ENCODE measurements around the gene SLC35E2B. TPM values are rescaled to one million over a fixed set of nuclear protein-coding genes. Genes with fewer than 3 reads are reported as not detected.

Gene SLC35E2B
- total and polyA plus RNA-seq, 2 of the 13 experiments (the other 11 are each of a cell fraction or from before 2014, with no cell fraction given) = 14.1 to 19.7 TPM

GRCh38 chr1:1671365-1672119, 21.1 kb downstream of the SLC35E2B start:
- no peaks in the 10 kb centered on the region for H3K9me3 ChIP-seq (ENCODE audit: low read length)
- ATAC-seq (no peak; the same call in 2 of the 3 replicates), DNase-seq (ENCODE audit: low spot score) (no peak), FAIRE-seq (no peak)
- ChIA-PET CTCF (ENCODE audit: low intra/inter-chr PET ratio, low total read pairs) (no interaction called here), POLR2A (no interaction called here)
- H3K4me3 ChIP-seq (replicated peaks in 1 of 3; ENCODE audit: insufficient read depth in 1 of 3, low read depth in 2 of 3, low read length in 3 of 3) = no peak overlapping the region
- H2AFZ ChIP-seq (ENCODE audit: low read length) = no peak overlapping the region
- in situ Hi-C loops (cut with HindIII; ENCODE audit: extremely low pct_ligation_motif_present, low pct_unique_long_range_greater_than_20kb) (no loop called here), intact Hi-C loops (cut with micrococcal nuclease; ENCODE audit: unreplicated experiment) (no loop called here)
- H3K4me2 ChIP-seq (ENCODE audit: low read depth, low read length) = no peak overlapping the region
- no peaks in the 10 kb centered on the region for H3K79me2 ChIP-seq (ENCODE audit: insufficient read depth, low read length)
- no peak overlapping the region for H3K27ac ChIP-seq (ENCODE audit: extremely low read length, insufficient read depth, low read length)
- no peaks in the 10 kb centered on the region for H3K4me1 ChIP-seq (ENCODE audit: insufficient read depth, low read length)
- no peaks in the 10 kb centered on the region for H3K27me3 ChIP-seq (ENCODE audit: control insufficient read depth in 1 of 2, insufficient read depth in 2 of 2, low read length in 2 of 2)
- no peaks in the 10 kb centered on the region for H4K20me1 ChIP-seq (ENCODE audit: insufficient read depth, low read length)
- H3K9ac ChIP-seq (ENCODE audit: insufficient read depth, low read depth, low read length) = no peak overlapping the region
- BruUV-seq (replicated peaks) = no TSS peak
- TF ChIP-seq XBP1 (CRISPR knock-in tag; IDR thresholded peaks at IDR 0.05) = no peak
- TF ChIP-seq RNF2 (conservative IDR thresholded peaks at IDR 0.05; ENCODE audit: low read depth) = no peak
- TF ChIP-seq SMARCC2 (IDR thresholded peaks at IDR 0.05) = no peak
- TF ChIP-seq GPBP1L1 (CRISPR knock-in tag; IDR thresholded peaks at IDR 0.05) = no peak
- TF ChIP-seq CBX5 (CRISPR knock-in tag; IDR thresholded peaks at IDR 0.05; ENCODE audit: borderline replicate concordance) = no peak
- TF ChIP-seq KLF9 (CRISPR knock-in tag; IDR thresholded peaks at IDR 0.05; ENCODE audit: low read depth) = no peak
- no peak for TF ChIP-seq ZNF282 (IDR thresholded peaks at IDR 0.05; ENCODE audit: partially characterized antibody)
- no peak for TF ChIP-seq CREBL2 (CRISPR knock-in tag; IDR thresholded peaks at IDR 0.05; ENCODE audit: borderline replicate concordance)
- no peak for TF ChIP-seq ZNF709 (CRISPR knock-in tag; IDR thresholded peaks at IDR 0.05)
- TF ChIP-seq SETDB1 (CRISPR knock-in tag; IDR thresholded peaks at IDR 0.05; ENCODE audit: borderline replicate concordance) = no peak
- TF ChIP-seq THAP11 (CRISPR knock-in tag; IDR thresholded peaks at IDR 0.05) = no peak
- TF ChIP-seq ZNF367 (CRISPR knock-in tag; IDR thresholded peaks at IDR 0.05; ENCODE audit: borderline replicate concordance) = no peak
- no peak for TF ChIP-seq AGO2 (optimal IDR thresholded peaks at IDR 0.05; ENCODE audit: low read depth, low read length)
- TF ChIP-seq ZNF841 (CRISPR knock-in tag; IDR thresholded peaks at IDR 0.05; ENCODE audit: borderline replicate concordance) = no peak
- no peak for TF ChIP-seq ZNF281 (CRISPR knock-in tag; IDR thresholded peaks at IDR 0.05; ENCODE audit: borderline replicate concordance)
- no peak for TF ChIP-seq ZNF468 (CRISPR knock-in tag; IDR thresholded peaks at IDR 0.05)
- no peak for TF ChIP-seq GMEB1 (CRISPR knock-in tag; IDR thresholded peaks at IDR 0.05; ENCODE audit: borderline replicate concordance)
- TF ChIP-seq SAFB2 (CRISPR knock-in tag; IDR thresholded peaks at IDR 0.05; ENCODE audit: borderline replicate concordance, low read depth) = no peak
- TF ChIP-seq FOXA1 (IDR thresholded peaks at IDR 0.05) = no peak
- TF ChIP-seq FOXA1 (CRISPR knock-in tag; IDR thresholded peaks at IDR 0.05) = no peak
- 94% methylated on average over 23 of the region's 27 CpGs for WGBS (ENCODE audit: low lambda C conversion rate)
- H3K36me3 ChIP-seq (replicated peaks in 1 of 2; ENCODE audit: control insufficient read depth in 1 of 2, insufficient read depth in 2 of 2, low read length in 2 of 2) = peaks cover 2 to 24% of the 10 kb centered on the region in 2 experiments; a peak in 2 of 5 replicates

Data from HepG2 (cell line).